ENCODE measurements around the gene SYNE3.

The SYNE3 gene

DNA sequence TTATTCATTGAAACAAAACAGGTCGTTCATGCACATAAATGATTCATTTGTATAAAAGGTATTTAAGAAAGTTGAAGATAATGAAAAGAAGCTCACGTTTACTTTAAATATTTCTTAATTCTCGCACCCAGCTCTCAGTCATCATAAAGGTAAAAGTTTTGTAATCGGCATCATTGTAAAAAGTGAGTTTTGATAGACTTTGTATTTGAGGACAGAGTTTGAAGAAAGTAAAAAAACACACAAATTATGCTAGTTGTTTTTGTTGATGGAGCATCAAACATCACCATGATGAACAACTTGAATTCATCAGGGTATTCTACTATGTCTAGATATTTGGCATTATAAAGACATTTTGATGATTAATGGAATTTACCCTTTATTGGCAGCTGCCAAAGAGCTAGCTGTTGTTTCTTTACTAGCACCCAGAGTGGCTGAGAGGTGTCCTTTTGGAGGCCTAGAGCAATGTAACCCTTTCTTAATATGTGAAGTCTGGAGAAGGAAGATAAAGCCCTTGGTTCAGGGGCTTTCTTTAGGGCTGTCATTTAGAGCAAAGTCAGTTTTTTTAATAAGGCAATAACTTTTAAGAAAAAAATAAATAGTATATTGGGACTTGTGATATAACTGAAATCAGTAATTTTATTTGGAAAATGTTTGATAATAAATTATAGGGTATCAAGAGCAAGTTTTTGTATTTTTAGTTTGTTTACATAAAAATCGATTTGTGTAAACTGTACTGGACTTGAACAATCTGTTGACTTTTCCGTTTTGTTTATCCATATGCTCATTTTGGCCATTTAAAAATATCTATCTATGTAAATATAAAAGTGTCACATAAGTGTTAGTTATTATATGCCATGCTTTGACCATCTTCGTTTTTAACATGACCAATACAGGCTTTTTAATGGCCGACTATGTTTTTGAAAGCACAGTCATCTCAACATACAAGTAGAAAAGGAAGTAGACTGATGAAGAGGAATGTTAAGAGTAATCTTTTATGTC is 25.8 kb upstream of the SYNE3 start:
- in situ Hi-C loops (cut with MboI; ENCODE audit: low sequenced_read_pairs): no loop called here

DNA sequence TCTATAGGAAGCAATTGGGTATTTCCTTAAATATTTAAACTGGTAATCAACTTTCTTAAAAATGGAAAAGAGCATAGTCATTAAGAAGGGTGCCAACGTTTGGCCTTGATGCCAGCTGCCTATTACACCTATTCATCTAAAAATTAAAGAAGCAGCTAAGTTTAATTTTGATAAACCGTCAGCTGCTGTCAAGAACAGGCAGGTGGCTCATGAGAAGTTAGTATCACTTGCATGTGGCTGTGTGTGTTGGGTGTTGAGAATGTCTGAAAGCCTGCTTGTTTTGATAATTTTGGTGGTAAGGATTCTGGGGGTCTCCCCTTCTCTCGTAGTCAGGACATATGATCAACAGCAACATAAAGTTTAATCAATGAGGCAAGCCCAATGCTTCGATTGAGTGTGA is 24.9 kb upstream of the SYNE3 start:
- in situ Hi-C loops (cut with MboI; ENCODE audit: low sequenced_read_pairs): no loop called here

- in situ Hi-C loops (cut with MboI; ENCODE audit: low sequenced_read_pairs): no loop called here
Observed at GRCh38 chr14:95540236-95540855, 23.9 kb upstream of the SYNE3 start.

DNA sequence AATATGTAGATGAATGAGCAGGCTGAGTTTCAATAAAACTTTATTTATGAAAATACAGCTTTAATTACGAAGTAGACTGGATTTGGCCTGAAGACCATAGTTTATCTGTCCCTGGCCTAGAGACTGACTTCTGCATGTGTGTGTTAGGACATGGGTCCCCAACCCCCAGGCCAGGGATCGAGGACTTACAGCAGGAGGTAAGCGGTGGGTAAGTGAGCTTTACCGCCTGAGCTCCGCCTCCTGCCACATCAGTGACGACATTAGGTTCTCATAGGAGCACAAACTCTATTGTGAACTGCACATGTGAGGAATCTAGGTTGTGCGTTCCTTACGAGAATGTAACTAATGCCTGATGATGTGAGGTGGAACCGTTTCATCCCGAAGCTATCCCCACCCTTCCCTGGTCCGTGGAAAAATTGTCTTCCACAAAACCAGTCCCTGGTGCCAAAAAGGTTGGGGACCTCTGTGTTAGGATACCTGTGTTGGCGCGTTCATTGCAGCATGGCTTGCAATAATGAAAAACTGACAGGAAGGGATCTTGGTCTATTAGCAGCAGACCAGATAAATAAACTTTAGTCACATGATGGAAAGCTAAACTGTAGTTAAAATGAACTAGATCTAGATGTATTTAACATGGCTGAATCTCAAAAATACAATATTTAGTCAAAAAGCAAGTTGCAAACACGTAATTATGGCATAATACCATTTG is 22.5 kb upstream of the SYNE3 start:
- in situ Hi-C loops (cut with MboI; ENCODE audit: low sequenced_read_pairs): loop anchor here (10.0 kb wide), 1 partner anchor 94 kb away; no protein-coding TSS in a partner anchor

DNA sequence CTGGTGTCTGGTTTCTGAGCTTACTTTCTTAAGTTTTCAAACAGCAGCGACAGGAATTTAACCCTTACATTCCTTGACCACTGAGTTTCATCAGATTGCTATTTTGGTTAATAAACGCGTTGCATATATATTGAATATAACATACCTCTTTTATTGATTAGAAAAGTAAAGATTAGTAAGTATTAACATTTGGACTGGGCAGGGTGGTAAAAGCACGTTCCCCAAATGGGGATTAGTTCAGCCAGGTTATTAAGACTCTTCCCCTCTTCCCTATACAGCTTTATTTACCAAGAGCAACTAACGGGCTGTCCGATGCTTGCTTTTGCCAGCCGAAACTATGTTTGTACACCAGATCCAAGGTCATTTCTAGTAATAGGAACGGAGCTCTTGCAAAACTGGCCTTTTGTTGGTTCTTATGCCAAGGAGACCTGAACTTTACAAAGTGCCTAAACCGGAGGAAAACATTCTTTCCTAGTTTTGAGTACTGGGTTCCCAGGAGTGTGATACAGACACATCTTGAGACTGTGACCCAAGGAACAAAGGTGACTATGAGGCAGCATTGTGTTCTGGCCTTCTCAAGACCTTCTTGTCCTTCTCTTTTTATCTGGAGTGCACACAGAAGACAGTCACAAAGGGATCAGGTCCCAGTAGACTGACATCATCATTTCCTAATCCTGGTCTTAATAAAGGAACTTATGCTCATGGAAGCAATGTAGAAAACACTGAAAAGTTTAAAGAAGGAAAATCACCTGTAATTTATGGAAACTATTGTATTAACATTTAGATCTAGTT is 21.0 kb upstream of the SYNE3 start:
- in situ Hi-C loops (cut with MboI; ENCODE audit: low sequenced_read_pairs): loop anchor here (10.0 kb wide), 1 partner anchor 93 kb away; no protein-coding TSS in a partner anchor

DNA sequence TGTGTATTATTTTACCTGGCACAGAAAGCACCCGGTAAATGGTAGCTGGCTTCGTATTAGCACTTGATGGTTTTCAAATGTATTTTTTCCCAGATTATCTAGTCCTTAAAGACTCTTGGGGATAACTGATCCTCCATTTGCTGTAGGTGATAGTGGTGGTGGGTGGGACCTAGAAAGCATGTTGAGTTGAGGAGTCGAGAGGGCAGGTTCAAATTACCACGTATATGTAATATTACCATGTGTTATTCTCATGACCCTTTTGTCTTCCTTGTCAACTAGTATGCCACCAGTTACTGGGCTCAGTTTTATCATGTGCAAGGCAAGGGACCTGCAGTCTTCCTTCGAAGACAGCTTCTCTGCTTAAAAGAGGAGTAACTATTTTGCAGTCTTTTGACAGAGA is 20.2 kb upstream of the SYNE3 start:
- in situ Hi-C loops (cut with MboI; ENCODE audit: low sequenced_read_pairs): loop anchor here (10.0 kb wide), 1 partner anchor 92 kb away; no protein-coding TSS in a partner anchor

DNA sequence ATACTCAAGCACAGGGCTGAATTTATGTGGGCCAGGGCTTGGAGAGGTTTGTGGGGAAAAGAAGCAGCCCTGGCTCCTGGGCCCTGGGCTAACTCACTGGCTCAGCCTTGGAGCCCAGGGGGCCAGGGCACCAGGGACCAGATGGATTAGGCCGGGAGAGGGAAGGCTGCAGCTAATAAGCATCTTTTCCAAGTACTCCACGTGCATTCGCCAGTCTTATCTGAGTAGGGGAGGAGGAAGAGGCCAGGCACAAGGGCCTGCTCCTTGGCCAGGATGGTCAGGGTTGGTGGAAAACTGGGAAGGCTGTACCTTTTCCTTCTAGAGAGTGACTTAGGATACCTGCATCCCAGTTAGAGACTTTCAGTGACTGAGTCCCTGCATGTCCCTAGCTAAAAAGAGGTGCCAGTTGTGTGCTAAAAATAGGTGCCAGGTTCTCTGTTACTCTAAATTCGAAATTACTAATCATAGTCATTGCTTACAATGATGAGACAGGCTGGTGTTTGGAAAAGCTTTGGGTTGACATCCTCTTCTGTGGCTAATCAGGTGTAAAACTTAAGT is 19.7 kb upstream of the SYNE3 start:
- in situ Hi-C loops (cut with MboI; ENCODE audit: low sequenced_read_pairs): loop anchor here (10.0 kb wide), 1 partner anchor 91 kb away; no protein-coding TSS in a partner anchor

DNA sequence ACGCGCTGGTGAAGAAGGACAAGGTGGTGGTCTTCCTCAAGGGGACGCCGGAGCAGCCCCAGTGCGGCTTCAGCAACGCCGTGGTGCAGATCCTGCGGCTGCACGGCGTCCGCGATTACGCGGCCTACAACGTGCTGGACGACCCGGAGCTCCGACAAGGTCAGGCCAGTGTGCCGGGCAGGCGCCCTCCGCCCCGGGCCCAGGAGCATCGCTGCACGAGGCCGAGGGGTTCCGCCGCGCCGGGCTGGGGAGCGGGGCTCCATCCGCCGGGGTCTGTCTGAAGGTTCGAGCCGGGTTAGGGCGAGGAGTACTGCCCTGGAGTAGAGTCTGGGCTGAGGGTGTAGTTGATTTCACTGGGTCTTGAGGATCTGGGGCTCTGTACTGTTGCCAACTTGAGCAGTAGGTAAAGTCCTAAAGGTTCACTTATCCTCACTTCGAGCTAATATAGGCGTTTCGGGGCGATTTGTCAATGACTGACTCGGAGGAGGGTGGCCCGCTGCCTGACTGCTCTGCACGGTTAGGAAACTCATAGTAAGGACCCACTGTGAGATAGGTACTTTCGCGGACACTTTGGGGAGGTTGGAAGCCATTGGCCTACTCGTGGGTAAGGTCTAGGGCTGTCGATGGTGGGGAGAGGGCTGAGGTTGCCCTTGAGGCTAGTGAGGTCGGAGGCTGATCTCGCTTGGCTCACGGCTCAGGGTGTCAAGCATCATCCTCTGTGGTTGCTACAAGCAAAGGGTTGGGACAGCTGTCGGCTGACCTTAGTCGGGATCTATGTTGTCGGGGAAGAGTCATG is 19.0 kb upstream of the SYNE3 start:
- in situ Hi-C loops (cut with MboI; ENCODE audit: low sequenced_read_pairs): loop anchor here (10.0 kb wide), 1 partner anchor 91 kb away; no protein-coding TSS in a partner anchor

DNA sequence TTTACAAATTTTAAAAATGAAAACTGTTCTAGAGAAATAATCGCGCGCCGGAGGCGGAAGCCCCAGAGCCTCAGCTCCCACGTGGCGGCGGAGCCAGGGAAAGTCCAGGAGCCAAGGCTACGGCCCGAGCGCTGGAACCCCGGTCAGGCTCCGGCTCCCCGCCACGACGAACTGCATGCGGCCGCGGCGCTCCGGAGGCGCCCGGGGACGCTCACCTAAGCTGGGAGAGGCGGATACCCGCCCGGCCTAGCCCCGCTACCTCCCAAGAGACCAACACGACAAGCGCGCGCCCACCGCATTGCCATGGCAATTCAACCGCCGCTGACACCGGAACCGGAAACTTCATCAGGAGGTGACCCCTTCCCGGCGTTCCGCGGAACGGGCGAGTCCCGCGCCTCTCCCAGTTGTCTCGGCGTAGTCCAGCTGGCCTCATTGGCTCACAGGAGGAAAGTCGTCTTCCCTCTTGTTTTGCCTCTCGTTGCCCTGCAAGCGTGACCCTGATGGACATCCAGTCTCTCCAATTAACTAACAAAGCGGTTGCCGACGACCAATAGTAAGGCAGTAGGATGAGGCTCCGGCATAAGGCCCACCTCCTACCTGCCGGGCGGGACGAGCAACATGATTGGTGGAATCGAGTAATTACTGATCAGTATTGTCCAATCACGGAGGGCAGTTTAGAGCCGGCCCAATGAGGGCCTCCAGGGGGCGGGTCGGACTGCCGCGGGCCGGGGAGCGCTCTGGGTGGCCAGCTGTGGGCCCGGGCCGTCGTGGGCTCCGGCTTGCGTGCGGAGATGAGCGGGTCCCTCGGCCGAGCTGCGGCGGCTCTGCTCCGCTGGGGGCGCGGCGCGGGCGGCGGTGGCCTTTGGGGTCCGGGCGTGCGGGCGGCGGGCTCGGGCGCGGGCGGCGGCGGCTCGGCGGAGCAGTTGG is 18.1 kb upstream of the SYNE3 start, which contains the start of gene GLRX5:
GLRX5 (plus strand) TSS at position 752 of the 927 bp plus-strand sequence; CDS start at position 792, 40 bp downstream.
- in situ Hi-C loops (cut with MboI; ENCODE audit: low sequenced_read_pairs): loop anchor here (10.0 kb wide), 1 partner anchor 90 kb away; no protein-coding TSS in a partner anchor

- in situ Hi-C loops (cut with MboI; ENCODE audit: low sequenced_read_pairs): loop anchor here (10.0 kb wide), 1 partner anchor 89 kb away; no protein-coding TSS in a partner anchor
Observed at GRCh38 chr14:95533822-95534221, 17.4 kb upstream of the SYNE3 start.

GRCh38 chr14:95533391-95533821 is 17.0 kb upstream of the SYNE3 start:
- in situ Hi-C loops (cut with MboI; ENCODE audit: low sequenced_read_pairs): loop anchor here (10.0 kb wide), 1 partner anchor 89 kb away; no protein-coding TSS in a partner anchor

- in situ Hi-C loops (cut with MboI; ENCODE audit: low sequenced_read_pairs): loop anchor here (10.0 kb wide), 1 partner anchor 87 kb away; no protein-coding TSS in a partner anchor
Observed at GRCh38 chr14:95531969-95532368, 15.5 kb upstream of the SYNE3 start.

DNA sequence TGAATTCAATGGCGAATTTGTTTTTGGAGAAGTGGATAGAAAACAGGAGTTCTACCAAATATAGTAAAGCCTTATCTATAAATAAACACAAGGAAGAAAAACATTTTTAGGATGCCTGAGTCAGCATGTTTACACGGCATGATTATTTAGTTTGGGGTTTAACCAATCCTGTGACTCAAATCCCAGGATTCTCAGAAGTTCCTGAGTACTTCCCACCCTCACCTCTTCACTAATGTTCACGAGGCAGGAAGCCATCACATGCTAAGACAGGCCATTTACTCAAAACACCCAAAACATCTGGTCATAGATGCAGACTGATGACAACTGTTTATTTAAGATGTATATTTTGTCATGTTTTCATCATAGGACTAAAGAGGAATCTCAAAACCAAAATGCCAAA is 15.0 kb upstream of the SYNE3 start:
- in situ Hi-C loops (cut with MboI; ENCODE audit: low sequenced_read_pairs): loop anchor here (10.0 kb wide), 1 partner anchor 87 kb away; no protein-coding TSS in a partner anchor

DNA sequence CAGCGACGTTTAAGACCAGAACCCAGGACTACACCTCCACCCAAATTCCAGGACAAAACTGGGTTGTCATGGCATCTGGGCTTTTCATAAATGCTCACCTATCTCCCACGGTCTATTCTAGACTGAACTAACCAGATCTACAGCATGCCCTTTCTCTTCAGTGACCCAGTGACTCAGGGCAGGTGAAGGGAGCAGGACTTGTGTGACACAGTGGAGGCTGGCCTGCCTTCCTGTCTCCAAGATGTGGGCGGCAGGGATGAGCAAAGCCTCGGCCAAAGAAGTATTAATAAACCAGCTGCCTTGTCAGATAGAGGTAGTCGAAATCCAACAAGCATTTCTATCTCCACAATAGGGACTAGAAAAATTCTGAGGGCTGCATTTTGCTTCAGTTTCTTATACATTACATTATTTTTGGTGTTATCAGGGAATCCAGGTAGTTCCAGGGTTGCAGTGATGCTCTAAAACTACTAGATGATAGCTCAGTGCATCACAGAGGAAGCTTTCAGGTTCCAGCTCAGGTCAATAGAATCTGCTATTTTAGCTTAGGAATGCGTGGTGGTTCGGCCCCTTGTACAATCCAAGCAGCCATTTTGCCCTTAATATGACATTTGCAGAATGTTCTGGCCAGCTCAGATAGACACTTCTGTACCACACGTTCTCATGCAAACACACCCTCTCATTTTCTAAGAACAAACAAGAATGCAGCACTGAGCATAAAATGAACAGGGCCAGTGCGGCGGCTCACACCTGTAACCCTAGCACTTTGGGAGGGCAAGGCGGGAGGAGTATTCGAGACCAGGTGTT is 14.2 kb upstream of the SYNE3 start:
- in situ Hi-C loops (cut with MboI; ENCODE audit: low sequenced_read_pairs): loop anchor here (10.0 kb wide), 1 partner anchor 86 kb away; no protein-coding TSS in a partner anchor

- in situ Hi-C loops (cut with MboI; ENCODE audit: low sequenced_read_pairs): no loop called here
Observed at GRCh38 chr14:95529216-95529615, 12.8 kb upstream of the SYNE3 start.

DNA sequence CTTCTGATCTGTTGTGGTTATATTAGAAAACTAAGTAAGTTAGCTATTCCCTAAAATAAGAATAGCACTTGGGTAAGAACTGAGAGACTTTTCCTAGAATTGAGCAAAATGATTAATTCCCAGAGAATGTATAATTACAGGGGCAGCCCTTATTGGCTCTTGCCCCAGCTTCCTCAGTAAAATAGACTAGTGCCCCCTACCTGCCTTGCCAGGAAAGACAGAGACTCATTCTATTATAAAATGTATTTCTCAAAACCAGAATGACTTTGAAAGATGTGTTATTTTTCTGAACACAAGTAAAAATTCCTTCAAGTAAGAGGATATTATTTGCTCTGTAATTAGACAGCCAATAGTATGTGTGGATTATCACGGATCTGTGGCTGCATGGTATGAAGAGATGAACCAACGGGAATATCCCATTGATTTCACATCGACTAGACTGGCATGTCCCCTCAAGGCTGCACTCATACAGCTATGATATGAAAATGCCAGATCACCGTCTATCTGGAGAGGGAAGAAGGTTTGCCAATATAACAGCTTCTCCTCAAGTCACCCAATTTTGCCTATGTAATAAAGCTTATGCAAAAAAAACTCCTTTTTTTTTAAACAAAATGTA is 11.0 kb upstream of the SYNE3 start:
- in situ Hi-C loops (cut with MboI; ENCODE audit: low sequenced_read_pairs): no loop called here
